GM12892 (cell line): ENCODE results near the gene CCDC92B.

Experiments used
- POLR2A ChIP-seq: IDR thresholded peaks from 2 replicates; pipeline ENCODE4 v1.6.1; 2011; ENCODE audit warnings: low read depth, low read length, control low read depth
- POLR2AphosphoS5 ChIP-seq: IDR thresholded peaks from 2 replicates; pipeline ENCODE4 v1.6.1; 2011; ENCODE audit warnings: low read depth, low read length, control low read depth
- TAF1 ChIP-seq: IDR thresholded peaks from 2 replicates; pipeline ENCODE4 v1.6.1; 2011; ENCODE audit warnings: low read depth, mild to moderate bottlenecking, control low read depth, low read length, borderline replicate concordance

- TF ChIP-seq POLR2A, result no peak
- TF ChIP-seq POLR2AphosphoS5, result no peak
- TF ChIP-seq TAF1, result no peak
Observed at GRCh38 chr17:2798188-2798587, 48.7 kb upstream of the CCDC92B start.
